HG02623 (cell line): ENCODE results near the gene STK11.

ENCODE experiments used
- ATAC-seq: cut with Tn5 transposase; IDR thresholded peaks from one replicate; pipeline ENCODE4 v1.9.1; 2021; ENCODE audit warnings: moderate library complexity; ENCODE audit not compliant: unreplicated experiment

The STK11 gene

GRCh38 chr19:1224847-1225246 lies 19.3 kb downstream of the STK11 start:
- ATAC-seq, result no peak

GRCh38 chr19:1225440-1226226 lies 20.1 kb downstream of the STK11 start:
- ATAC-seq, result no peak

GRCh38 chr19:1226227-1226518 lies 20.6 kb downstream of the STK11 start:
- no peak for ATAC-seq

GRCh38 chr19:1226522-1227303 lies 21.1 kb downstream of the STK11 start:
- no peak for ATAC-seq

GRCh38 chr19:1227304-1228054 lies 21.9 kb downstream of the STK11 start:
- ATAC-seq, result no peak

- no peak for ATAC-seq
Measured at GRCh38 chr19:1228161-1228957, 22.8 kb downstream of the STK11 start.

DNA sequence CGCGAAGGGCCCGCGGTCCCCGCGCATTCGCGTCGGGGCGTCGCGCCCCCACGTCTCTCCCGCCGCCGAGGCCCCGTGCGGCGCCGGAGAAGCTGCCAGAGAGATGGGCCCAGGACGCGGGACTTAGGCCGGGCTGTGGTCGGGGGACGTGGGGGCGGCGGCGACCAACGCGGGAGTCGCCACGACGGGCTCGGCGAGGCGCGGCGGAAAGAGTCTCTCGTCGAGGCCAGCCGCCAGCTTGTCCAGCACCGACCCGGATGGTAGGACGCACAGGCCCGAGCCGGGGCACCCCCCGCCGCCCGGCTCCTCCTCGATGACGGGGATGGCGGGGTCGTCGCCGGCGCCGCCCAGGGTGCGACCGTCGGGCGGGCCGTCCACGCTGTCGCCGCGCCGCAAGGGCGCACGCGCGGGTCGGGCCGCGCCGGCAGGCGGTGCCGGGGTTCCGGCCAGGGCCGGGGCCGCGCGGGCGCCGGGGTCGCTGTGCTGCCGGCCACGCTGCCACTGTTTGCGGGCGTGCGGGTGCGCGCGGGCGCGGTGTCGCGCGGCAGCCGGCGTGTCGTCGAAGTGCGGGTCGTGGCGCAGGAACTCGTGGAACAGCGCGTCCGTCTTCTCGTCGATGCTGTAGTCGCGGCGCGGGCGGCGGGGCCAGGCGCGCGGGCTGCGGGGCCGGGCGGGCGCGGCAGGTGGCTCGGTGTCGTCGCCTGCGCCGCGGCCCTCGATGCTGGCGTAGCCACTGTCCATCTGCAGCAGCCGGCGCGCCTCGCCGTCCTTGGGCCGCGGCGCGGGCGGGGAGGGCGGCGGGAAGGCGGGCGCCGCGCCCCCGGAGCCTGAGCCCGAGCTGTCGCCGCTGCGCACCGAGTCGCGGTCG lies 23.7 kb downstream of the STK11 start:
- ATAC-seq, result no peak

DNA sequence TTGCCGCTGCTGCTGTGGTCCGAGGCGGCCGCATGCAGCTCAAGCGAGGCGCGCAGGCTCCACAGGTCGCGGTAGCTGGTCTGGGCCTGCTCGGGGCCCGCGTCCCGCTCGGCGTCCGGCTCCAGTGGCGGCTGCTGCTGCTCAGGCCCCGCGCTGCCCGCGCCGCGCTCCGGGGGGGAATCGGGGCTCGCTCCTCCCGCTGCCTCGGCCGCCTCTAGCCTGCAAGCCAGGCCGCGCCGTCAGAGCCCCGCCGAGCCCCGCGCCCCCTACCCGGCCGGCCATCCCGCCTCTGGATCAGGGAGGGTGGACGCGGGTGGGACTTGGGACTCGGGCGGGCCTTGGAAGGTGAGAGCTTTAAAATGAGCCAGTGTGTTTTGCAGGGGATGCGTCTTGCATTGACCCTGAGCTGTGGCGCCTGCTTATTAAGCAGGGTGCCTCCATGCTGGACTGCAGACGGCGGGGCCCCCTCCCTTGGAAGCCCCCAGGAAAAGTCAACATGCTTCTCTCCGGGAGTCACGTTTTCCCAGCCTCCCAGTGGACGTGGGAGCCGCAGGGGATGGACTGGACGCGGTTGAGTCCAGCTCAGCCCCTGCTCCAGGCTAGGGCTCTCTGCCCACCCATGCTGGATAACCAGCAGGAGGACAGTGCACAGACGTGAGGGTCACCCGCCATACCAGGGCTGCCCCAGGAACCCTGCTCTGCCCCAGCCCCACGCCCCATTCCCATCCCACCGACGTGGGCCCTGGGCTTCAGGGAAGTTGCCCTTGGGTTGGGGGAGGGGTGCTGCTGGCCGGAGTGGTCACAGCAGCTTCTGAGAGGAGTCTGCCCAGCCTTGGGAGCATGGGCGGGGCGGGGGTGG lies 24.6 kb downstream of the STK11 start:
- no peak for ATAC-seq

- no peak for ATAC-seq
Measured at GRCh38 chr19:1230783-1231489, 25.4 kb downstream of the STK11 start.

GRCh38 chr19:1231729-1232637 lies 26.4 kb downstream of the STK11 start:
- no peak for ATAC-seq

DNA sequence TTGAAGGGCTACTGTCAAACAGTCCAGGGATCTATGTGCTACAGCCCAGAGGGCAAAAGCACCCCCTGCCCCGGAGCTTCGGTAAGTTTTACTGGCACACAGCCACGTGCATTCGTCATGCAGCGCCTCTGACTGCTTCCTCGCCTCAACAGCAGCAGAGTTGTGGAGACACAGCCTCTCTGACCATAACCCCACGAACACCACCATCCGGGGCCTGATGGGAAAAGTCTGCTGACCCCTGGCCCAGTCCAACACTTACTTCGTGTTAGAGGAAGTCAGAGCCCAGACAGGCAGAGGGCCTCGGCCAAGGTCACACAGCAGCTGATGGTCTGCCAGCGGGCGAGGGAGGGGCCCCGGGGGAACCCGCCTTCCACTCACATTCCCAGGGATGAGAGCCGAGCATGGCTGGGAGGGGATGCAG lies 27.1 kb downstream of the STK11 start:
- no peak for ATAC-seq

- no peak for ATAC-seq
Measured at GRCh38 chr19:1233115-1233667, 27.6 kb downstream of the STK11 start.

- ATAC-seq, result no peak
Measured at GRCh38 chr19:1234051-1234954, 28.7 kb downstream of the STK11 start.

DNA sequence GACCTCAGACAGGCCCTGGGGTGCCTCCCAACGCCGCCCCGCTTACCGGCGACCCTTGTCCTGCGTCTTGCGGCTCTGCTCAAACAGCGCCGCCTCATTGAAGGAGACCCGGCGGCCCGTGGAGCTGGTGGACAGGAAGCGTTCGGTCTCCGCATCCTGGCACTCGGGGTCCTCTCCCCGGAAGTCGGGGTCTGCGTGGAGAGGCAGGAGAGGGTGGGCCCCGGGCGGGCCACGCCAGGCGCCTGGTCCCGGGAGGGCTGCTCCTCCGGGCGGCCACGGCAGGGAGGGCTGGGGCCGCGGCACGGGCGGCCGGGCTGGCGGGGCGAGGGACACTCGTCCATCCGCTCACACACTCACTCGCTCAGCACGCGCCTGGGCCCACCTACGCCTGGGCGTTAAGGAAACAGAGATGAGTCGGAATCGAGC lies 29.4 kb downstream of the STK11 start:
- ATAC-seq, result no peak

DNA sequence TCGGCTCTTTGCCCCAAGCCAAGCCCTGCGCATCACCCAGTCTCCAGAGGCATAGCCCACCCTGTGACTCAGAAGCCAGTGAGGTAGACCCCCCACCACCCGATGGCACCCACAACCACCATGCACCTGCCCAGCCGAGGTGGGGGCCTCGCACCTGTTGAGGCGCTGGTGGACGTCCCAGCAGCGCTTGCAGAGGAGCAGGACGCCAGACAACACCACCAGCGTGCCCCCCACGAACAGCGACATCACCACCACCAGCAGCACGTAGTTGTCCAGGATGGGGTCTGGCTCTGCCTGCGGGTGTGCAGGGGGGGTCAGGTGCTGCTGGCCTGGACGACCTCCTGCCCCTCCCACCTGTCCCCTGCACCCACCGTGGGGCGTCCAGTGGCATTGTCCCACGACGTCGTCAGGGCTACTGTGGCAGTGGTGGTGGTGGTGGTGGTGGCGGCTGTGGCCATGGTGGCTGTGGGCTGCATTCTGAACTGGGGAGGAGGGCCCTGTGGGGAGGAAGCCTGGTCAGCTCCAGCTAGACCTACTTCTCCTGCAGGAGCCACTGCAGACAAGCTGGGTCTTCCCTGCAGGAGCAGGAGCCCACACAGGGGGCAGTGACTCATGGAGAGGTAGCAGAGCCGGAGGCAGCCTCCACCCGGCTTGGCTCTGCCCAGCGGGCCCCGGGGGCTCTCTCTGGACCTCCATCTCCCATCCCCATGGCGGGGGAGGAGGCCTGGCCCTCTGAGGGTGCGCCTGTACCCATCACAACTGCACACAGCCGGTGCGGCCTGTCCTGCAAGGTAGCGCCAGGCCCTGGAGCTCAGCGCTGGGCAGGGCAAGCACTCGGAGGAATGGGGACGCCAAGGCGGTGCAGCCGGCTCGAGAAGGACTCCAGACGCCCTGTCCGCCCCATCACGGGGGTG lies 30.3 kb downstream of the STK11 start:
- no peak for ATAC-seq
